ENCODE results near the gene KIDINS220.

DNA sequence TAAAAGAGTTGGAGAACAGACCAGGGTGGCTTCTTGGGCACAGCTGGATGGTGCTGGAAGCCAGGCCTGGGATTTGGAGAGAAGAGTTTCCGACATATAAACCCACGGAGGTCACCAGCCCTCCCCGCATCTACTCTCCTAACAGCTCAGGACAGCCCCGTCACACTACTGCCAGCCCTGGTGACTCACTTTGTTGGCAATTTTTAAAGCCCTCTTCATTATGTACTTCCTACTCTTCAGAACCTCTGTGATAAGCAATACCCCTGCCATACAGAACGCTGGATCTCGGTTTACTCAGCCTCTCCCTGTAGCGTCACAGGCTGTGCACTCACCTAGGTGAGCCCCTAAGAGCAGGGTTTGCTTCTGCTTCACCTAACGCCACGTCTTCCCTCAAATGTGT, 107.5 kb downstream of the KIDINS220 start:
- TF ChIP-seq, protein P1, sequence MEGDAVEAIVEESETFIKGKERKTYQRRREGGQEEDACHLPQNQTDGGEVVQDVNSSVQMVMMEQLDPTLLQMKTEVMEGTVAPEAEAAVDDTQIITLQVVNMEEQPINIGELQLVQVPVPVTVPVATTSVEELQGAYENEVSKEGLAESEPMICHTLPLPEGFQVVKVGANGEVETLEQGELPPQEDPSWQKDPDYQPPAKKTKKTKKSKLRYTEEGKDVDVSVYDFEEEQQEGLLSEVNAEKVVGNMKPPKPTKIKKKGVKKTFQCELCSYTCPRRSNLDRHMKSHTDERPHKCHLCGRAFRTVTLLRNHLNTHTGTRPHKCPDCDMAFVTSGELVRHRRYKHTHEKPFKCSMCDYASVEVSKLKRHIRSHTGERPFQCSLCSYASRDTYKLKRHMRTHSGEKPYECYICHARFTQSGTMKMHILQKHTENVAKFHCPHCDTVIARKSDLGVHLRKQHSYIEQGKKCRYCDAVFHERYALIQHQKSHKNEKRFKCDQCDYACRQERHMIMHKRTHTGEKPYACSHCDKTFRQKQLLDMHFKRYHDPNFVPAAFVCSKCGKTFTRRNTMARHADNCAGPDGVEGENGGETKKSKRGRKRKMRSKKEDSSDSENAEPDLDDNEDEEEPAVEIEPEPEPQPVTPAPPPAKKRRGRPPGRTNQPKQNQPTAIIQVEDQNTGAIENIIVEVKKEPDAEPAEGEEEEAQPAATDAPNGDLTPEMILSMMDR (IDR thresholded peaks at IDR 0.05; ENCODE audit: borderline replicate concordance, extremely low read depth, low read length, poor library complexity, severe bottlenecking), result no peak
- TF ChIP-seq EZH2 (IDR thresholded peaks at IDR 0.05; ENCODE audit: borderline replicate concordance, low read depth, low read length, severe bottlenecking), result no peak
